WTC11 (cell line): ENCODE measurements around the gene ITGA6. TPM values are rescaled to one million over a fixed set of nuclear protein-coding genes. Genes with fewer than 3 reads are reported as not detected.

ENCODE experiments used
- ATAC-seq: fragments of 200-7000 bp; cut with Tn5 transposase; 2 replicates; pipeline ENCODE4 v1.10.0; 2021; ENCODE audit warnings: mild to moderate bottlenecking, moderate library complexity
- CTCF ChIA-PET: fragments of 300-600 bp; sonication (Branson Sonifier 250); formaldehyde crosslinking; loops from one replicate; lab custom pipeline; 2021; ENCODE audit warnings: antibody characterized with exemption; lab: Charles Lee
- POLR2A ChIA-PET: fragments of 350-600 bp; sonication (Branson Sonifier 250); formaldehyde crosslinking; loops from one replicate; lab custom pipeline; 2021; ENCODE audit warnings: antibody characterized with exemption; lab: Charles Lee
- DNase-seq: peaks from one replicate; pipeline ENCODE4 v3.0.0; 2021; ENCODE audit warnings: low spot score
- H3K27ac Mint-ChIP-seq: 2 replicates; pipeline ENCODE4 v1.8.0; 2021; ENCODE audit warnings: mixed read lengths
- H3K27me3 Mint-ChIP-seq: 2 replicates; pipeline ENCODE4 v1.8.0; 2021; ENCODE audit warnings: low read depth, mild to moderate bottlenecking, moderate library complexity, mixed read lengths
- H3K36me3 Mint-ChIP-seq: 2 replicates; pipeline ENCODE4 v1.8.0; 2021; ENCODE audit warnings: mixed read lengths
- H3K4me1 Mint-ChIP-seq: 2 replicates; pipeline ENCODE4 v1.8.0; 2022; ENCODE audit warnings: mixed read lengths
- H3K4me3 Mint-ChIP-seq: 2 replicates; pipeline ENCODE4 v1.8.0; 2021; ENCODE audit warnings: mild to moderate bottlenecking, moderate library complexity, mixed read lengths
- H3K9me3 Mint-ChIP-seq: 2 replicates; pipeline ENCODE4 v1.8.0; 2021; ENCODE audit warnings: mixed read lengths
- AFF4 ChIP-seq: sonication (generic); formaldehyde crosslinking; IDR thresholded peaks from 2 replicates; pipeline ENCODE4 v1.8.1; 2023; ENCODE audit warnings: mild to moderate bottlenecking, missing genetic modification reagents, borderline replicate concordance
- ATF3 ChIP-seq: sonication (generic); formaldehyde crosslinking; conservative IDR thresholded peaks from 2 replicates; pipeline ENCODE4 v1.8.1; 2022; ENCODE audit warnings: mild to moderate bottlenecking, missing genetic modification reagents
- ELF4 ChIP-seq: sonication (generic); formaldehyde crosslinking; IDR thresholded peaks from 2 replicates; pipeline ENCODE4 v1.8.1; 2022; ENCODE audit warnings: low read depth, mild to moderate bottlenecking, moderate library complexity, missing genetic modification reagents
- ESRRA ChIP-seq: sonication (generic); formaldehyde crosslinking; IDR thresholded peaks from 2 replicates; pipeline ENCODE4 v1.8.1; 2022; ENCODE audit warnings: mild to moderate bottlenecking, missing genetic modification reagents, borderline replicate concordance
- GABPB1 ChIP-seq: sonication (generic); formaldehyde crosslinking; IDR thresholded peaks from 2 replicates; pipeline ENCODE4 v1.8.1; 2023; ENCODE audit warnings: mild to moderate bottlenecking, missing genetic modification reagents
- HMGXB4 ChIP-seq: sonication (generic); formaldehyde crosslinking; IDR thresholded peaks from 2 replicates; pipeline ENCODE4 v1.8.1; 2023; ENCODE audit warnings: mild to moderate bottlenecking, moderate library complexity, missing genetic modification reagents
- IRF1 ChIP-seq: sonication (generic); formaldehyde crosslinking; IDR thresholded peaks from 2 replicates; pipeline ENCODE4 v1.8.0; 2023; ENCODE audit warnings: missing genetic modification reagents
- JUN ChIP-seq: sonication (generic); formaldehyde crosslinking; IDR thresholded peaks from 2 replicates; pipeline ENCODE4 v1.8.0; 2023; ENCODE audit warnings: mild to moderate bottlenecking, missing genetic modification reagents
- KAT7 ChIP-seq: sonication (generic); formaldehyde crosslinking; IDR thresholded peaks from 2 replicates; pipeline ENCODE4 v1.8.1; 2023; ENCODE audit warnings: missing genetic modification reagents, mild to moderate bottlenecking, borderline replicate concordance
- MAX ChIP-seq: sonication (generic); formaldehyde crosslinking; IDR thresholded peaks from 2 replicates; pipeline ENCODE4 v1.8.0; 2022; ENCODE audit warnings: mild to moderate bottlenecking, missing genetic modification reagents
- MYBL2 ChIP-seq: sonication (generic); formaldehyde crosslinking; IDR thresholded peaks from 2 replicates; pipeline ENCODE4 v1.8.1; 2023; ENCODE audit warnings: mild to moderate bottlenecking, moderate library complexity, missing genetic modification reagents
- SMAD4 ChIP-seq: sonication (generic); formaldehyde crosslinking; IDR thresholded peaks from 2 replicates; pipeline ENCODE4 v1.8.0; 2022; ENCODE audit warnings: mild to moderate bottlenecking, missing genetic modification reagents
- TCF7 ChIP-seq: sonication (generic); formaldehyde crosslinking; IDR thresholded peaks from 2 replicates; pipeline ENCODE4 v1.8.0; 2022; ENCODE audit warnings: mild to moderate bottlenecking, low read depth, missing genetic modification reagents, moderate library complexity
- USF1 ChIP-seq: sonication (generic); formaldehyde crosslinking; IDR thresholded peaks from 2 replicates; pipeline ENCODE4 v1.8.0; 2022; ENCODE audit warnings: mild to moderate bottlenecking, missing genetic modification reagents
- ZBTB43 ChIP-seq: sonication (generic); formaldehyde crosslinking; IDR thresholded peaks from 2 replicates; pipeline ENCODE4 v1.8.1; 2023; ENCODE audit warnings: mild to moderate bottlenecking, missing genetic modification reagents
- ZNF121 ChIP-seq: sonication (generic); formaldehyde crosslinking; IDR thresholded peaks from 2 replicates; pipeline ENCODE4 v1.8.0; 2023; ENCODE audit warnings: missing genetic modification reagents
- ZNF219 ChIP-seq: sonication (generic); formaldehyde crosslinking; IDR thresholded peaks from 2 replicates; pipeline ENCODE4 v1.8.0; 2023; ENCODE audit warnings: missing genetic modification reagents, mild to moderate bottlenecking, borderline replicate concordance
- ZSCAN18 ChIP-seq: fragments of 250-450 bp; sonication (Bioruptor Pico); IDR thresholded peaks from 2 replicates; pipeline ENCODE4 v2.1.2; 2022; ENCODE audit warnings: mild to moderate bottlenecking, moderate library complexity
- total RNA-seq: library from RNA; stranded (reverse); gene quantifications from 3 replicates; pipeline ENCODE4 v1.2.3, GENCODE V29; 2021

The ITGA6 gene
- total RNA-seq, 1 experiment from 2014 or later = 83.6 TPM

GRCh38 chr2:172408143-172408766 lies 19.1 kb upstream of the ITGA6 start (continued):
- TF ChIP-seq MAX (CRISPR knock-in tag) (no peak), USF1 (CRISPR knock-in tag) (no peak), ZBTB43 (CRISPR knock-in tag) (no peak), ZNF121 (no peak), JUN (no peak), HMGXB4 (CRISPR knock-in tag) (no peak), ELF4 (CRISPR knock-in tag) (no peak), ZNF219 (CRISPR knock-in tag) (no peak), AFF4 (CRISPR knock-in tag) (no peak), ESRRA (CRISPR knock-in tag) (no peak)

GRCh38 chr2:172409042-172409441 lies 18.3 kb upstream of the ITGA6 start:
- H3K4me3 Mint-ChIP-seq = no peak overlapping the region
- peaks cover 8% of the 10 kb centered on the region; the same call in 1 of the 2 replicates for H3K4me1 Mint-ChIP-seq
- H3K27me3 Mint-ChIP-seq = no peaks in the 10 kb centered on the region
- DNase-seq (no peak), ATAC-seq (no peak)
- no peak overlapping the region for H3K27ac Mint-ChIP-seq
- ChIA-PET POLR2A (no interaction called here), CTCF (no interaction called here)
- H3K36me3 Mint-ChIP-seq = no peaks in the 10 kb centered on the region
- TF ChIP-seq GABPB1 = no peak
- TF ChIP-seq MYBL2 = no peak
- H3K9me3 Mint-ChIP-seq = peaks cover 11% of the 10 kb centered on the region

- H3K36me3 Mint-ChIP-seq = peaks cover 4% of the 10 kb centered on the region; the same call in 1 of the 2 replicates
Observed at GRCh38 chr2:172412984-172413492, 14.3 kb upstream of the ITGA6 start.

More at GRCh38 chr2:172412984-172413492, 14.3 kb upstream of the ITGA6 start:
- ATAC-seq = no peak
- TF ChIP-seq ATF3 (CRISPR knock-in tag) (no peak), KAT7 (no peak), IRF1 (no peak), TCF7 (CRISPR knock-in tag) (no peak), ESRRA (CRISPR knock-in tag) (no peak), ZSCAN18 (no peak), SMAD4 (CRISPR knock-in tag) (no peak)
- H3K27me3 Mint-ChIP-seq = peaks cover 4% of the 10 kb centered on the region
- POLR2A ChIA-PET = no interaction called here
- CTCF ChIA-PET = no interaction called here
- H3K4me1 Mint-ChIP-seq = peaks cover 9% of the 10 kb centered on the region; the same call in 1 of the 2 replicates
- no peak overlapping the region for H3K4me3 Mint-ChIP-seq
- no peak overlapping the region for H3K27ac Mint-ChIP-seq
- H3K9me3 Mint-ChIP-seq = peaks cover 20% of the 10 kb centered on the region
- no peak for DNase-seq
